HG03354 (cell line): Measurements from ENCODE around the gene METTL25B.
"Not testable (repeated sequence)": the region's sequence is repeated elsewhere in the genome, so short reads cannot be mapped to it uniquely, and the experiment has no call there.

Source experiments
- ATAC-seq: cut with Tn5 transposase; IDR thresholded peaks from one replicate; pipeline ENCODE4 v1.9.1; 2021; ENCODE audit warnings: mild to moderate bottlenecking; ENCODE audit not compliant: unreplicated experiment, poor library complexity, severe bottlenecking

METTL25B gene

DNA sequence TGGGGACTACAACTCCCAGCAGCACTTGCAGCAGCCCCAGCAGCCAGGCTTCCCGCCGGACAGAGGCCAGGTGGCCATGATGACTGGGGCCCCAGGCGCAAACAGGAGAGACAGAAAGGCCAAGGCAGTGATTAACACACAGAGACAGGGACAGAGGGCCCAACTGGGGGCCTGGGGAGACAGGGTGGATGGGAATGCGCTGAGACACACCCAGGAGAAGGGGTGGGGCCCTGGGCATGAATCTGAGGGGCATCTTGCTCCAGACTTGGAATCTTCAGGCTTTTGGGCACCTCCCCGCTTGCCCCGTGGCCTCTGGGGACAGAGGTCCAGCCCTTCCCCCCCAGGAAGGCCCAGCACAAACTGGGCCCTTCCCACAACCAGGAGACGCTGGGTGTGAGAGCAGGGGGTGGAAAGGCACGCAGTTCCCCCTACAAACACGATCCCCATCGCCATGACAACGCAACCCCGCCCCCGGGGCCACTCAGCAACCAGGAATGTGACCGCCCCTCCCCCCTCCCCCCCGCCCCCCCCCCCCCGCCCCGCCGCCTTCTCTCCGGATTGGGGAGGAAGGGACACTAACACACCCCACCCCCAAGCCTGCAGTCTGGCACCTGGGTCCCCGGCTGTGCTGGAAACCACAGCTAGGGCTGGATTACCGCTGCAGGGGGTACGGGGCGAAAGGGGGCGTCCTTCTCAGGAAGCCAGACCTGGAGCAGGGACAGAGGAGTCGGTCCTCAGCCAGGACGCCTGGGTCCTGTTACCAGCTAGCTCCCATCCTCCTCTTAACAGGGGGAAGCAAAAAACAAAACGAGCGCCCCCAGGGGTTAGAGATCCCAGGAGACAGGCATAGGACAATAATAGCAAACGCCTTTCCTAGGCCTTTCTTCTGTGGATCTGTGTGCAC, 18.7 kb downstream of the METTL25B start:
- no peak for ATAC-seq

DNA sequence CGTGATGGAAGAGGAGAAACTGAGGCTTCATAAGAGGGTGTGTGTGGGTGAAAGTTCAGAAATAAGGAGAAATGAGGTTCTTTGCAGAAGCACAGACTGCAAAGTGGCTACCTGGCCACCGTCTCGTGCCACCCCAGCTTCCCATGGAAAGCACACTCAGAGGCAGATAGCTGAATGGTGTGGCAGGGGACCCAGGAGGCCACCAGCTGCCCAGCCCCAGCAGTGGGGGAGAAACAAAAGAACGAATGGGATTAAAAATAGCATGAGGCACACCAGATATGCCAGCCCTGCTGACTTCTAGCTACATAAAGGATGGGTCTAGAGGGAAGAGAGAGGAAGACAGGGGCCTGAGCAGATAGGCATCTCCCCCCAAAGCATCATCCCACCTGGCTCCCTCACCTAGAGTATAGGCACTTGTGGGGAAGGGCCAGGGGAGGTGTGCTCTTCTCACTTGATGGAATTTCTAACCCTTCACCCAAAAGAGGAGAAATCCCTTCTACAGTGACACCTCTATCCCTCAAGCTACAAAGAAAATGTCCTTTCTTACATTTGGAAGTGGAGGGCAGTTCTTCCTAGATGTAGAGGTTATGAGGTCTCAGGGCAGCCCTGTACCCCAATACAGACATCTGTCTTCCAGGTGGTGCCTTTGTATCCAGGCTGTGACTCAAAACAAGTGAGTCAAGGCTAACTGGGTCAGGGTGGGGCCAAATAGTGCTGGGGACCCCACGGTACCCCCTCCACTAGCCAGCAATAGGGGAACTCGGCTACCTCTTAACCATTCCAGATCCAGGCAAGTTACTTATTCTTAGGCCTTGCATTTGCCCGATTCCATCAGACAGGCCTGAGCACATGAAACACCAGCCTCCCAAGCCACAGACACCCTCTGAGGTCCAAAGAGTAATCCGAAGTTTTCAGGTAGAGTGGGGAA, 19.7 kb downstream of the METTL25B start:
- no peak for ATAC-seq

DNA sequence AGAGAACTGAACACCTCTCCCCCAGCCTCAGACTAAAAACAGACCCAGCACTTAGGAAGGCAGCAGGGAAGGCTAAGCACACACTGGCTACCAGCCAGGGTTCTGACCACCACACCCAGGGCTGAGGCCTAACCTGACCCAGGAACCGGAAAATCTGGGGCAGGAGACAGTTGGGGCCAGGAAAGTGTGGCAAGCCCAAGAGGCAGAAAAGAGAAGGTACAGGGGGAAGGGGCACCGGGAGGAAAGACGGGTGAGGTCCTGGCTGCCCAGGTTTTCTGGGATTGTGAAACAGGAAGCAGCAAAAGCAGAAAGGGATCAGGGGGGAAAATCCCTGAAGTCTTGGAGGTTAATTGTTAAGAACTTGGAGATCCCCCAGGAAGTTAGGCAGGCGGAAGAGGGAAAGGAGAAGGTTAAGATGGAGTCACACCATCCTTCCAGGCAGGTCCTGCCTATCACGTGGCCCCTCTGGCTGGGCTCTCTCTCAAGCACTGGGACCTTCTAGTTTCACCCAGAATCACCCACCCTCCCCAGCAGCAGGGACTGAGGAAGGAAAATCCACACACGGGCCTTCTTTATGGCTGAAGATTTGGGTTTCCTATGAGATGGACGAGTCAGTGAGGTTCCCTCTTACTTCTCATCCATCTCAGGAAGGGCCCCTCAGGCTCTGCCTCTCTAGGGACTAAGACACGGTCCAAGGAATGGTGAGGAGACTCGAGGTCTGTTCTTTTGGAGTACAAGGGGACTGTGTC, 20.6 kb downstream of the METTL25B start:
- no peak for ATAC-seq

DNA sequence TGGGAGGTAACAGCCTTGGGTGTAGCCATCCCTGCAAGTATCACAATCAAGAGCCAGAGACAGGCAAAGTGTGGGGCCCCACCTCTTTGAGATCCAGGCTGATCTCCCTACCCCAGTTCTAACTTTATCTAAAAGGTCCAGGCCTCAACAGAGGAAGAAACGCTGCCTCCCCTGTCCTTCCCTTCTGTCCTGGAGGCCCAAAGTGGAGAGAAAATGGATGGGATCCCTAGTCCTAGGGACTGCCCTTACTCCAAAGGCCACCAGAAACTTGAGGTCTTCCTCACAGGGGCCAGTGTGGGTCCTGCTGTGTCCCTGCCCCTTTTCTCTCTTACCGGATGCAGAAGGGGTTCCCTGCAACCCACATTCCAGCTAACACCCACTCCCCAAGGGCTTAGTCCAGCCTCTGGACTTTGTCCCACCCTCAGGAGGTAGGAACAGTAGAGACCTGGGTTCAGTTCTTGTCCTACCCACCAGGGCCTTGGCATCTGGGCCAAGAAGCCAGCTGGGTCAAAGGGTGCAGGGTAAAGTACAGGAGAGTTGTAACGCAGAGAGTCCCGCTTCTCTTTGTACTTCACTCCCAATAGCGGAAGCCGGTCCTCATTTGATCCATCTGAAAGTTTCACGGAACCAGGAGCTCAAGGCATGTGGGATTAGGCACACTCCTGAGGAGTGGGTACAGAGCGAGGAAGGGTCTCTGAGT, 21.3 kb downstream of the METTL25B start:
- no peak for ATAC-seq

DNA sequence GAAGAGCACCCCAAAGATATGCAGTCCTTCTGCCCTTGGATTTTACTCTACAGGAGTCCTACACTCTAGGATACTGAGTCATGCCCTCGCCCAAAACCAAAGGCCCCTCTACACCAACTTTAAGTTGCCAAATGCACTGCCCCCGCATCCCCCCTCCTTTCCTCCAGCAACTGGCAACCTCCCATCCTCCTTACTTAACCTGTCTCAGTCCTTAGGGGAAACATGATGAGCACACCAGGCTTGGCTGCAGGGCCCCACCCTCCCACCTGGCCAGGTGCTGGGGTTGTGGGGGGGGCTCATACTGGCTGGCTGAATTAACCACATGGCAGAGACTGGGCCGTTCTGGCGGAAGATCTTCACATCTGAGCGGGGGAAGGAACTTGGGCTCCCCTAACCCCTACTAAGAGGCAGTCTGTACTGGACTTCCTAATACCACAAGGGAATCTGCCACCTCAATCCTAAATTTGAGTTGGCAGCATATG, 22.0 kb downstream of the METTL25B start:
- no peak for ATAC-seq

DNA sequence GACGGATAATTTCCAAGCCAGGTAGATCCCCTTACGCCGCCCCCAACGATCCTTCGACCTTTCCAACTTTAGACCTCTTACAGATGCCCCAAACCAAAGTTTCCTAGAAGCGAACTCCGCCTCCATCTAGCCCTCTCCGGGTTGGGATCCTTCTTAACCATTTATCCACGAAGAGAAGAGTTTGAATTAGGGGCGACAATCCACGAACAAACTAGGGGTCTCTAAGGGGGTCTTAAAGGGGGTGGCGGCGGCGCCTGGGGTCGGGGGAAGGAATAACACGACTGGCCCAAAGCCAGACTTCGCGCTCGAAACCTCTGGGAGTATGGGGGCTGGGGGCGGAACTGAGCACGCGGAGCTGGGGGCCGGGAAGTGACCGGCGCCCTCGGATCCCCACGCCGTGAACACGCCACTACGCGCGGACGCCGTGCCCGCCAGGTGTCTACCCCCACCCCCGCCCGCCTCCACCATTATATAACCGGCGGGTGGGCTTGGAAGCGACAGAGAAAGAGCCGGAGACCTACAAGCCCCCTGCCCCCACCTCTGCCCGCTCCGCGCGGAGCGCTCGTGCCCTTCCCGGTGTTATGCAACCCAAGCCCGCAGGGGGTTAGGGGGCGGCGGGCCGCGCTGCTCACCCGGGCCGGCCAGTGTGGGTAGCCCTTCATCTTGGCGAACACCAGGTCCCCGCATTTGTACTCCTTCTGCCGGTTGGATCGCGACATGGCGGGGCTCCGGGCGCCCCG, 22.6 kb downstream of the METTL25B start:
- peak; percentile 30 for ATAC-seq

DNA sequence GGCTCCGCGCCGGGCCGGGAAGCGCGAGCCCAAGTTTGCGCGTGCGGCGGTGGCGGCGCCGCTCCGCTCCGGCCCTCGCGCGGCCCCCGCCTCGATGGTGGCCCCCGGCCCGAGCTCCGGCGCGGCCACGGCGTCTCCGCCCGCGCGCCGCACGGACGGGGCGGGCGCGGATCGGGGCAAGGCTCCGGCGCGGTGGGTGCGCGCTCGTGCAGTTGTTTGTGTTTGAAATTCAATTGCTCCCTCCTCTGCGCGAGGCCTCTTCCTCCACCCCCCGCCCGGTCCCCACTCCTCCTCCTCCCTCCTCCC, 23.1 kb downstream of the METTL25B start, which contains the start of gene HDGF:
TSS of gene HDGF (minus strand) at position 225 of the 306 bp plus-strand sequence. CDS start 246 bp downstream, outside the sequence.
- ATAC-seq: no peak

DNA sequence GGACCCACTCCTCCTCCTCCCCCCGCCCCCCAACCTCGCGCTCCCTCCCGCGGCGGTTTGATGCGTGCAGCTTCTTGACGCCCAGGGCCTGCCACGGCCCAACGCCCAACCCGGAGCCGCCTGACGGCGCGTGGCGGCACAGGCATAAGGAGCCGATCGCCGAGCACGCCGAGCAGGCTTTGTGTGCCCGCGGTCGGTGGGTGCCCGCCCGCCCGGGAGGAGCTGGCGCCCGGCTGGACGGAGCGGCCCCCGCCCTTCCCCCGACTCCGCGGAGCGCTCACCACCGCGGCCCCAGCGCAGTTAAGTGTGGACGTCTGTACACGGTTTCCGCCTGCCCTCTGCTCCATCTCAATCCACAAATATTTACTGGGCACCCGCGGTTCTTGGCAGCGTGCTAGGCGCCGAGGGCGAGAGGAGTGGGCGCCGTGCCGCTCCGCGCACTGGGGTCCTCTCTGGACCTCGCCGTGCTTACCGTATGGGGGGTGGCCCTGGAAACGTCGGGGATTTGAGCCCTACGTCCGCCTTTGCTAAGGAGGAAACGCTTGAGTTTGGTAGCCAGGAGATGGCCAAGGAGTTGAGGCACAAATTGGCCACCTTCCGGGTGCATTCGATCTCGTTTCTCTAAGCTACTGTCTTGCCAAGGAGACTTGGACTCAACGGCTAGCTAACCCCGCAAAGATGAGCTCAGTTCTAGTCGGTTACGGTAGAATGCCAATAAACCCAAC, 23.6 kb downstream of the METTL25B start:
- peak; percentile 63 for ATAC-seq

DNA sequence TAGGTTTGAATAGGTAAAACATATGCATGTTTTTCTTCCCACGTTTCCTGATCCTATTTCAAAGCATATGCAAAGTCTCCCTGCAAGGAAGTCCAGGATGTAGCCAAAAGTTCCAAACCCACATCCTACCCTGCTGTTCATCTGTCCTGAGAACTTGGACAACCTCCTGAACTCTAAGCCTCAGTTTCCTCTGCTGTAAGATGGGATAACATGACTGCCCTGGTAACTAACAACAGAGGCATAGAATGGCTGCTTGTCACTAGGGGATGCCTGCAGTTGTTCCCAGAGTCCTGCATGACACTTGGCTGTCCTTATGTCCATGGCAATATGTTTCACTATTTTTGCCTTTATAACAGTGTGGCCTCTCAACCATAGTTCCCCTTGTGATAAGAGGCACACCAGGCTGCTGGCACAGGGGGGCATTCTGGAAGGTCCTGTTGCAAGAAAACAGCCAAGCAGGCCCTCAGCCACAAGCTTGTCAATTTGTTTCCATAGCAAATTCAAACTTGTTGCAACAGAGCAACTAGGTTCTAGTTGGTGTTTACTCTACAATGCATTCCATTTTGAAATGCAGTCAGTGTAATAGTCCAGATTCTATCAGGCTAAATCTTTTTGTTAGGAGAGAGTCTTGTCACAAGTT, 24.7 kb downstream of the METTL25B start:
- ATAC-seq: no peak

DNA sequence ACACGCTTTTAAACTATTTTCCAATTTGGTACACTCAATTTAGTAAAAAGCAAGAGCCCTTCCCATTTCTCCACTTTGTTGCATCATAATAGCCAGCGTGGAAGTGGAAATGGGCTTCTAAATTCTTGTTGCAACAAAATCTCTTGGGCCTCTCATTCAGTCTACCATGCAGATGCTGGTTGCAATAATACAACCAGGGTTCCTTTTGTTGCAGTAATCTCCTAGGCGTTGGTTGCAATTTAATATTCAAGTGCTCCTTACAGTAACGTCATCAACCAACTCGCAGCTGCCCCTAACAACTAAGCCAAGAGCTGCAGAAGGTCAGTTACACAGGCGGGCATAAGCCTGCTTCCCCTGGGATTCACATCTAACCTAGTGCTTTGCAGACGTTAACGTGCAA, 25.9 kb downstream of the METTL25B start:
- no peak for ATAC-seq

DNA sequence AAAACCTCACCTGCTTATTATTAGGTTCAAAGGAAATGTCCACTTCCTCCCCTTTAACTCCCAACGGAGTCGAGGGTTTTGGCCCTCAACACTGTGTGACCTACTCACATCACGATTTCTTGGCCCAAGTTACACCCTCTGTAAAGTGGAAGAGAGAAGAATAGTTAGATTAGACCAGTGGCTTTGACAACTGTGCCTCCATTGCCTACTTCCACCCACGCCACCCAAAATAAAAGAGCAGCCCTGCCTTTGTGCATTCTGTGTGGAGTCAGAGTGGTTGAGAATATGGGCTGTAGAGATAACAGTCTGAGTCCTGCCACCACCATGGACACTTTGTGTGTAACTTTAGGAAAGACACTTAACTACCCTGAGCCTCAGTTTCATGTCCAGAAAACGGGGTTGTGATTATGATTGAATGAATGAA, 27.3 kb downstream of the METTL25B start:
- ATAC-seq: no peak

DNA sequence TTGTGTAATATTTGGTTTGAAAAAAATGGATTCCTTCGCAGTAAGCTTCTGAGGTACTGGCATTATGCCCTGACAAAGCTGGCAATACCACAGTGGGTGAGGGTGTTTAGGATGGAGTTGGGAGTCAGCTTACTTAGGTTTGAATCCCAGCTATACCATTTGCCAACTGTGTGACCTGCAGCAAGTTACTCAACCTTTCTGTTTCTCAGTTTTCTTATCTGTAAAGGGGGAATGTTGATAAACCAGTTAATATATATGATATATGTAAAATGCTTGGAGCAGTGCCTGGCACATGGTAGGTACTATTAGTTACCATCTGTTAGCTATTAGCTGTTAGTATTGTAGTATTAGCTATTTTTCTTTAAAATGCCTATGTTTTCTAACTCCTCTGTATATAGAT, 28.1 kb downstream of the METTL25B start:
- ATAC-seq: no peak

DNA sequence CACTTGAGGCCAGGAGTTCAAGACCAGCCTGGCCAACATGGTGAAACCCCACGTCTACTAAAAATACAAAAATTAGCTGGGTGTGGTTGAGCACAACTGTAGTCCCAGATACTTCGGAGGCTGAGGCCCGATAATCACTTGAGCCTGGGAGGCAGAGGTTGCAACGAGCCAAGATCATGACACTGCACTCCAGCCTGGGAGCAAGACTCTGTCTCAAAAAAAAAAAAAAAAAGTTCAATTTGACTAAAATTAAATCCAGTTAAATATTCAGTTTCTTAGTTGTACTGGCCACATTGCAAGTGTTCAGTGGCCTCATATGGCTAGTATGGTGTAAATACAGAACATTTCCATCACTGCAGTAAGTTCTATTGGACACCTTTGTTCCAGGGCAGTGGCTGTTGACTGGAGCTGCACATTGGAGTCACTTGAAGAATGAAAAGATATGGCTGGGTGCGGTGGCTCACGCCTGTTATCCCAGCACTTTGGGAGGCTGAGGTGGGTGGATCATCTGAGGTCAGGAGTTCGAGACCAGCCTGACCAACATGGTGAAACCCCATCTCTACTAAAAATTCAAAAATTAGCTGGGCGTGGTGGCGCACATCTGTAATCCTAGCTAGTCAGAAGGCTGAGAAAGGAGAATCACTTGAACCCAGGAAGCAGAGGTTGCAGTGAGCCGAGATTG, 29.4 kb downstream of the METTL25B start:
- not testable (repeated sequence) for ATAC-seq

DNA sequence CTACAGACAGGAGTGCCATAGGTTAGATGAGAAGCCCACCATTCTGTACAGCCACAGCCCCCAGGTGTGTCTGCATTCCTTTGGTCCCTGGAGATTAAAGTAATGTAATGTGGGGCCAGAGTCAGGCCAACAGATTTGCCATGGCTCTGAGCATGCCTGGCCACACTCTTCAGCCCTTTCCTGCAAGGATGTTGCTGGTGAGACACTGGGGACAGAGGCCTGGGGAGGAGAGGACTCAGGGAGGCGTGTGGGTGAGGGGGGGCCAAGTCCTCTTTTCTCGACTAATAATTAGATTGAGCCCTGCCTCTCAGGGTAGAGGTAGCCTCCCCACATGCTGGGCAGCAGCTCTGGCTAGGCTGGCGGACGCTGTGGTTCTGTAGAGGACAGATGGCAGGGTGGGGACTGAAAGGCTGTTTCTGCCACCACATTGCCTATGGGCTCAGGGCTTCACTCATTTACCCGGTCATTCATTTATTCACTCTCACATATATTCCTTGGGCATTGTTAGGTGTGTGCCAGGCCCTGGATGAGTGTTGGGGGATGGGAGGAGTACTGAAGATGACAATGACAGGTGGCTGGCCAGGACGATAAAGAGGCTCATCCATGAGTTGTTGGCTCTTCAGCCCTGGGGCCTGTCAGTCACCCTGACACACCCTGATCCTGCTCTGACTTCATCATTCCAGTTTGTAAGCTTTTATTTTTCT, 32.0 kb downstream of the METTL25B start:
- ATAC-seq: no peak

DNA sequence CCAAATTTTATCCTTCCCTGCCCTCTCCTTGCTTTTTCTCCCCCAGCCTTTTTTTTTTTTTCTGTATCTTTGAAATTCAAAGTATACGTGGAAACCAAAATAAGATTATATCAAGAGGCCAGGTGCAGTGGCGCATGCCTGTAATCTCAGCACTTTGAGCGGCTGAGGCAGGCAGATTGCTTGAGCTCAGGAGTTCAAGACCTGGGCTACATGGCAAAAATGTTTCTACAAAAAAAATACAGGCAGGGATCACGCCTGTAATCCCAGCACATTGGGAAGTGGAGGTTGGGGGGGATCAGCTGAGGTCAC, 32.5 kb downstream of the METTL25B start:
- ATAC-seq: no peak

DNA sequence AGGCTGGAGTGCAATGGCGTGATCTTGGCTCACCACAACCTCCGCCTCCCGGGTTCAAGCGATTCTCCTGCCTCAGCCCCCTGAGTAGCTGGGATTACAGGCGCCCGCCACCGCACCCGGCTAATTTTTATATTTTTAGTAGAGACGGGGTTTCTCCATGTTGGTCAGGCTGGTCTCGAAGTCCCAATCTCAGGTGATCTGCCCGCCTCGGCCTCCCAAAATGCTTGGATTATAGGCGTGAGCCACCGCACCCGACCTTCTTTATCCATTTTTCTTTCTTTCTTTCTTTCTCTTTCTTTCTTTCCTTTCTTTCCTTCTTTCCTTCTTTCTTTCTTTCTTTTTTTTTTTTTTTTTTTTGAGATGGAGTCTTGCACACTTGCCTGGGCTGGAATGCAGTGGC, 36.9 kb downstream of the METTL25B start:
- not testable (repeated sequence) for ATAC-seq

DNA sequence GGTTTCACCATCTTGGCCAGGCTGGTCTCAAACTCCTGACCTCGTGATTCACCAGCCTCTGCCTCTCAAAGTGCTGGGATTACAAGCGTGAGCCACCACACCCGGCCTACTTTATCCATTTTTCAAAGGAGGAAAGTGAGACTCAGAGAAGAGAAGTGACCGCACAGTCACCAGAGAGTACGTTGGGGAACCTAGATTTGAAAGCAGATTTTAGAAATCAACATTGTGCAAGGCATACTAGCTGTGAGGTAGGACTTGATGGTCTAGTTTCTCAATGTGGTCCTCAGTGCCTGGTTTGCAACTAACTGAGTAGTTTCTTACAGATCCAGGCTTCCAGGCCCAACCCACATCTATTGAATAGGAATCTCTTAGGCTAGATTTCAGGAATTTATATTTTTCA, 37.4 kb downstream of the METTL25B start:
- no peak for ATAC-seq
